ENCODE data around the gene IL20RA. TPM values are rescaled to one million over a fixed set of nuclear protein-coding genes. Genes with fewer than 3 reads are reported as not detected.

Gene IL20RA
- total RNA-seq, 6 donors from 2014 or later = 7.5 to 44.8 (median 9.7) TPM

- no peaks in the 10 kb centered on the region for H3K4me1 ChIP-seq
- DNase-seq (peak in 1 of 2 donors; percentile 24), ATAC-seq (ENCODE audit: low FRiP score in 2 of 2) (no peak)
- no peak overlapping the region for H3K4me3 ChIP-seq
- TF ChIP-seq POLR2A (IDR thresholded peaks at IDR 0.05) (no peak), POLR2AphosphoS5 (IDR thresholded peaks at IDR 0.05) (no peak), CTCF (IDR thresholded peaks at IDR 0.05) (no peak), EP300 (IDR thresholded peaks at IDR 0.05) (no peak)
- H3K9me3 ChIP-seq = no peaks in the 10 kb centered on the region
- 51 to 85% methylated on average over 2 of the region's 2 CpGs for whole genome bisulfite sequencing, 2 donors
- H3K27me3 ChIP-seq = no peaks in the 10 kb centered on the region
- H3K27ac ChIP-seq = no peak overlapping the region
- no peaks in the 10 kb centered on the region for H3K36me3 ChIP-seq
Measured at GRCh38 chr6:137033828-137034227, 10.9 kb downstream of the IL20RA start.

- ATAC-seq (ENCODE audit: low FRiP score in 2 of 2) = no peak
- no peak for TF ChIP-seq EP300 (IDR thresholded peaks at IDR 0.05)
- TF ChIP-seq POLR2A (IDR thresholded peaks at IDR 0.05) = no peak
- no peak for TF ChIP-seq CTCF (IDR thresholded peaks at IDR 0.05)
- no peak for TF ChIP-seq POLR2AphosphoS5 (IDR thresholded peaks at IDR 0.05)
- Histone ChIP-seq H3K27me3 (no peaks in the 10 kb centered on the region), H3K36me3 (no peaks in the 10 kb centered on the region), H3K4me1 (no peaks in the 10 kb centered on the region), H3K27ac (no peak overlapping the region), H3K4me3 (no peak overlapping the region), H3K9me3 (no peaks in the 10 kb centered on the region)
- no peak for DNase-seq
- WGBS, 2 donors = 71 to 82% methylated on average over 3 of the region's 3 CpGs
Measured at GRCh38 chr6:137031122-137031521, 13.6 kb downstream of the IL20RA start.

- H3K9me3 ChIP-seq = no peaks in the 10 kb centered on the region
- H3K4me1 ChIP-seq = no peaks in the 10 kb centered on the region
- H3K27me3 ChIP-seq = no peaks in the 10 kb centered on the region
- no peak for ATAC-seq (ENCODE audit: low FRiP score in 2 of 2)
- WGBS, 2 donors = 47 to 50% methylated on average over 2 of the region's 2 CpGs
- H3K4me3 ChIP-seq = no peak overlapping the region
- no peaks in the 10 kb centered on the region for H3K36me3 ChIP-seq
- H3K27ac ChIP-seq = no peak overlapping the region
- DNase-seq = no peak
- TF ChIP-seq POLR2AphosphoS5 (IDR thresholded peaks at IDR 0.05) = no peak
- no peak for TF ChIP-seq POLR2A (IDR thresholded peaks at IDR 0.05)
- no peak for TF ChIP-seq CTCF (IDR thresholded peaks at IDR 0.05)
- no peak for TF ChIP-seq EP300 (IDR thresholded peaks at IDR 0.05)
Measured at GRCh38 chr6:137028912-137029311, 15.9 kb downstream of the IL20RA start.

GRCh38 chr6:137025786-137026730, 18.7 kb downstream of the IL20RA start:
- WGBS, 2 donors = 68 to 70% methylated on average over 8 of the region's 8 CpGs
- peak in 1 of 2 donors; percentile 22 for ATAC-seq (ENCODE audit: low FRiP score in 2 of 2)

More at GRCh38 chr6:137025786-137026730, 18.7 kb downstream of the IL20RA start:
- Histone ChIP-seq H3K4me1 (no peaks in the 10 kb centered on the region), H3K27me3 (no peaks in the 10 kb centered on the region), H3K27ac (no peak overlapping the region), H3K36me3 (no peaks in the 10 kb centered on the region), H3K4me3 (no peak overlapping the region), H3K9me3 (no peaks in the 10 kb centered on the region)
- TF ChIP-seq EP300 (IDR thresholded peaks at IDR 0.05) (no peak), POLR2AphosphoS5 (IDR thresholded peaks at IDR 0.05) (no peak), CTCF (IDR thresholded peaks at IDR 0.05) (no peak), POLR2A (IDR thresholded peaks at IDR 0.05) (no peak)
- DNase-seq = no peak
